Endothelial cell (in vitro differentiated cells): ENCODE measurements around the gene CLDN1. TPM values are rescaled to one million over a fixed set of nuclear protein-coding genes. Genes with fewer than 3 reads are reported as not detected.

ENCODE experiments used
- DNase-seq: peaks from one replicate; pipeline ENCODE4 v3.0.0; 2021; ENCODE audit warnings: low spot score
- H3K27ac Mint-ChIP-seq: one replicate; pipeline ENCODE4 v1.8.0; 2021; ENCODE audit warnings: mixed read lengths, inconsistent platforms; ENCODE audit not compliant: unreplicated experiment
- H3K27me3 Mint-ChIP-seq: one replicate; pipeline ENCODE4 v1.8.0; 2021; ENCODE audit warnings: mild to moderate bottlenecking, moderate library complexity, mixed read lengths, inconsistent platforms; ENCODE audit not compliant: unreplicated experiment
- H3K36me3 Mint-ChIP-seq: one replicate; pipeline ENCODE4 v1.8.0; 2021; ENCODE audit warnings: mild to moderate bottlenecking, low read depth, mixed read lengths, inconsistent platforms; ENCODE audit not compliant: unreplicated experiment
- H3K4me1 Mint-ChIP-seq: one replicate; pipeline ENCODE4 v1.8.0; 2021; ENCODE audit warnings: mild to moderate bottlenecking, mixed read lengths, inconsistent platforms; ENCODE audit not compliant: unreplicated experiment
- H3K4me3 Mint-ChIP-seq: one replicate; pipeline ENCODE4 v1.8.0; 2021; ENCODE audit warnings: mild to moderate bottlenecking, mixed read lengths, inconsistent platforms; ENCODE audit not compliant: unreplicated experiment
- H3K9me3 Mint-ChIP-seq: one replicate; pipeline ENCODE4 v1.8.0; 2021; ENCODE audit warnings: mixed read lengths, inconsistent platforms; ENCODE audit not compliant: unreplicated experiment
- total RNA-seq: library from RNA; stranded (reverse); fragmentation: NEBNext Ultra II Directional; extraction: Animal tissue kit (Norgen Biotek cat#: 25700); gene quantifications from one replicate; pipeline ENCODE4 v1.2.1, GENCODE V29; 2021; ENCODE audit not compliant: unreplicated experiment
- TF ChIP-seq, protein P1 (sequence below): fragments of 200-600 bp; sonication (generic); IDR thresholded peaks from one replicate; pipeline ENCODE4 v1.5.0; 2021; ENCODE audit warnings: antibody characterized with exemption; ENCODE audit not compliant: unreplicated experiment

Gene CLDN1
- total RNA-seq, 1 donor from 2014 or later, result 0.13 TPM

DNA sequence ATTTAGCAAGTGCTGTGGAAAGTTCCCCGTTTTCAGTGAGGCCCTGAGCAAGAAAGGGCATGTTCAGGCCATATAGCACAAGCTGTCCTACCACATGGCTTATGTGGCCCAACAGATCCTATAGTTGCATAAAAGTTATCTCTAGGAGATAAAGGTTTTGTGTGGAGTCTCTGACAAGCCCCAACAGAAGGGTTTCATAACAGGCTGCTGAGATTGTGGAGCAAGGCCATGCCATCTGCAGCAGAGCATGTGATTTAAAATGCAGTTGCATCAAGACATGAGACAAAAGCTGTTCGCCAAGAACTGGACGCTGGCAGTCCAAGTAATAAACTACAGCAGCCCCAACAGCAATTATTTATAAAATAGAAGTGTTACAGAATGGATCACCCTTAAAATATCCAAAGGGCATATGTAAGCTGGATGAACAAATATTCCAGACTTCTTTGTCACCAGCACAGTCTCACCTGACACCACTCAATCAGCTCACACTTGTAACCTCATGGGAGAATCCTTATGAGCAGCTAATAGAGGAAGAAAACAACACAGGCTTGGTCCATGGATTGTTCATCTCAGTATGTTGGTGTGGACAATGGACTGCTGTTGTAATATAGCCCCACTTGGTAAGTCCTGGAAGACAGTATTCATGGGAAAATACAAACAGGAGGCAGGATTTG lies 14.4 kb upstream of the CLDN1 start:
- Mint-ChIP-seq H3K27me3 (no peaks in the 10 kb centered on the region), H3K9me3 (no peaks in the 10 kb centered on the region), H3K27ac (no peak overlapping the region)

DNA sequence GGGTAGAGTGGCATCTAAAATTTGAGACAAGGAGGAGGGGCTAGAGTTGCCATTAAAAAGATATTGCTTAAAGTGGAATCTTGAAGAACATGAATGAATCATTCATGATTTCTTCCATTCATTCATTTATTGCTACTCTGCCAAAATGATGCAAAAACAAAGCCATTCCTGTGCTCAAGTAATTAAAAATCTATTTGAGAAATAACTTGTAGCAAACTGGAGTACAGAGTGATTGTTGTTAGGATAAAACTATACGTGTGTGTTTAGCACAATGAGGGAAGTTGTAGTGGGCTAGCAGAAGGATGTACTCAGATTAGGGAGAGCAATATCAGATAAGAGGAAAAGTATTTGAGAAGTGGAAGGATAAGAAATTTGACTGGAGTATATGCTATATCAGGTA lies 11.7 kb upstream of the CLDN1 start:
- Mint-ChIP-seq H3K27ac (no peak overlapping the region), H3K9me3 (no peaks in the 10 kb centered on the region), H3K4me1 (peaks cover under 1% of the 10 kb centered on the region), H3K36me3 (no peaks in the 10 kb centered on the region), H3K4me3 (no peak overlapping the region), H3K27me3 (no peaks in the 10 kb centered on the region)
- no peak for DNase-seq
- TF ChIP-seq, protein P1, sequence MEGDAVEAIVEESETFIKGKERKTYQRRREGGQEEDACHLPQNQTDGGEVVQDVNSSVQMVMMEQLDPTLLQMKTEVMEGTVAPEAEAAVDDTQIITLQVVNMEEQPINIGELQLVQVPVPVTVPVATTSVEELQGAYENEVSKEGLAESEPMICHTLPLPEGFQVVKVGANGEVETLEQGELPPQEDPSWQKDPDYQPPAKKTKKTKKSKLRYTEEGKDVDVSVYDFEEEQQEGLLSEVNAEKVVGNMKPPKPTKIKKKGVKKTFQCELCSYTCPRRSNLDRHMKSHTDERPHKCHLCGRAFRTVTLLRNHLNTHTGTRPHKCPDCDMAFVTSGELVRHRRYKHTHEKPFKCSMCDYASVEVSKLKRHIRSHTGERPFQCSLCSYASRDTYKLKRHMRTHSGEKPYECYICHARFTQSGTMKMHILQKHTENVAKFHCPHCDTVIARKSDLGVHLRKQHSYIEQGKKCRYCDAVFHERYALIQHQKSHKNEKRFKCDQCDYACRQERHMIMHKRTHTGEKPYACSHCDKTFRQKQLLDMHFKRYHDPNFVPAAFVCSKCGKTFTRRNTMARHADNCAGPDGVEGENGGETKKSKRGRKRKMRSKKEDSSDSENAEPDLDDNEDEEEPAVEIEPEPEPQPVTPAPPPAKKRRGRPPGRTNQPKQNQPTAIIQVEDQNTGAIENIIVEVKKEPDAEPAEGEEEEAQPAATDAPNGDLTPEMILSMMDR, result no peak

More for the DNA sequence above, 14.4 kb upstream of the CLDN1 start:
- Mint-ChIP-seq H3K36me3 (no peaks in the 10 kb centered on the region), H3K4me3 (no peak overlapping the region), H3K4me1 (peaks cover 9% of the 10 kb centered on the region)
- TF ChIP-seq, protein P1, result no peak
- DNase-seq, result no peak

DNA sequence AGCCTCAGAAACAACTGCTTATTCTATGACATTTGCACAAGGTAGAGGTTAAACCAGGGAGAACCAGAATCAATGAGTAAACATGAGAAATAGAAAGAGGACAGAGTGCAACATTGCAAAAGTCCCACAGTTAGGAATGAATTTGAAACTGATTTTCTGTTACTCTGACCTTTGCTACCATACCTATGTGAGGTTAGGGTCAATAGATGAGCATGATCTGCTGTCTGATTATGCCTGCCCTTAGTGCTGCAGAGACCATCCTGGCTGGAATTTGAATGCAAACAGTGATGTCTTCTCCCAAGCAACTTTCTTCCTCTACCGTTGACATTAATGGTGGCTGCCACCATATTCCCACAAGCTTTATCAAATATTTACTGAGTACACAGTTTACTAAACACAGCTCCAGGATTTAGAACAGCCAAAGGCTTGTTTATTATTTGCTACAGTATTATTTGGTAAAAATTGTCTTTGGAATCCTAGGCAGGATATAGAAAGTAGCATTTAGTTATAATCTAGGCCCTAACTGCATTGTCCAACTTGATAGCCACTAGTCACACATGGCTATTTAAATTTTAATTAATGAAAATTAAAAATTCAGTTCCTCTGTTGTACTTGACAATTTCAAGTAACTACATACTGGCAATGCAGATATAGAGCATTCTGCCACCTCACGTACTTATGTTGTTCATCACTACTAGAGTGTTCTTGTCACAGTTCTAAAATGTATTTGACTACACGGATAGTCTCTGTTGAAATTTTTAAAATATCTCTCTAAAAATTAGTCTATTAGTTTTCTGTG lies 8.9 kb upstream of the CLDN1 start:
- no peak for DNase-seq
- H3K4me1 Mint-ChIP-seq, result no peaks in the 10 kb centered on the region
- H3K36me3 Mint-ChIP-seq, result no peaks in the 10 kb centered on the region
- no peak overlapping the region for H3K27ac Mint-ChIP-seq
- TF ChIP-seq, protein P1, result no peak
- H3K4me3 Mint-ChIP-seq, result no peak overlapping the region
- no peaks in the 10 kb centered on the region for H3K9me3 Mint-ChIP-seq
- no peaks in the 10 kb centered on the region for H3K27me3 Mint-ChIP-seq

DNA sequence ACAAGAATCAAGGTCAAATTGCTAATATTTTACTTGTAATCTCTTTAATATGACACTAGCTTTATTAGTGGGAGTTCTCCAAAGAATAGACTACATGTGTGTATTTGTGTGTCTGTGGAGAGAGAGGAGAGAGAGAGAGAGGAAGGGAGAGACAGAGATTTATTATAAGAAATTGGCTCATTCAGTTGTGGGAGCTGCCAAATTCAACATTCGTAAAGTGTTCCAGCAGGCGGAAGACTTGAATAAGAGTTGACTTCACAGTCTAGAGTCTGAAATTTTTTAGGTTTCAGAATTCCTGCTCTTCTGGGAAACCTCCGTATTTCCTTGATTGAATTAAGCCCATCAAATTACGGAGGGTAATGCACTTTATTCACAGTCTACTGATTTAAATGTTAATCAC lies 4.7 kb upstream of the CLDN1 start:
- no peaks in the 10 kb centered on the region for H3K36me3 Mint-ChIP-seq
- H3K9me3 Mint-ChIP-seq, result no peaks in the 10 kb centered on the region
- H3K4me1 Mint-ChIP-seq, result peaks cover 7% of the 10 kb centered on the region
- TF ChIP-seq, protein P1, result no peak
- DNase-seq, result no peak
- no peak overlapping the region for H3K27ac Mint-ChIP-seq
- H3K27me3 Mint-ChIP-seq, result peaks cover 5% of the 10 kb centered on the region
- H3K4me3 Mint-ChIP-seq, result no peak overlapping the region

DNA sequence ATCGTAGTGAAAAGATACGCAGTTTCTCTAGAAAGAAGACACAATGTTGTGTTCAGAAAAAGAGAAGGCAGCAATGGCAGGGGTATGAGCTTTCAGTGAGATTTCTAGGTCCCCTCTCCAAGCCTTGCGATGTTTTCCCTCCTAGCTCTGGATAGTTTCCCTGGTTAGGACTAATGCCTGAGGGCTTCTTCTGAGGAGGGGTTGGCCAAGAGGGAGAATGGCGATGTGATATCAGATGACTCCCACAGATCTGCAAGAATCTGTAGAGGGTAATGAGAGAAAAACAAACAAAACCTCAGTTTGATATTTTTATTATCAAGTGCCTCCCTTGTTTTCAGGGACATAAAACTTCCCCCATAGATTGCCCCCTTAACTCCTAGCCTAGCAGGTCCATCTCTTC lies 4.1 kb upstream of the CLDN1 start:
- DNase-seq, result no peak
- TF ChIP-seq, protein P1, result no peak
- Mint-ChIP-seq H3K9me3 (no peaks in the 10 kb centered on the region), H3K27ac (no peak overlapping the region), H3K36me3 (no peaks in the 10 kb centered on the region), H3K4me1 (peaks cover 7% of the 10 kb centered on the region), H3K4me3 (no peak overlapping the region), H3K27me3 (peaks cover 7% of the 10 kb centered on the region)
